MM.1S (cell line): Measurements from ENCODE around the gene TKTL2.

Experiments
- DNase-seq: peaks from one replicate; pipeline ENCODE4 v3.0.0-alpha.2; 2015
- H2AFZ ChIP-seq: fragments of 300-600 bp; sonication (generic); 2 replicates; pipeline ENCODE4 v1.6.0; 2016; ENCODE audit warnings: antibody characterized with exemption, low read length
- H3F3A ChIP-seq: fragments of 300-600 bp; sonication (generic); 2 replicates; pipeline ENCODE4 v1.6.1; 2016; ENCODE audit warnings: mild to moderate bottlenecking, antibody characterized with exemption, low read length, moderate library complexity, mixed read lengths; ENCODE audit not compliant: insufficient read depth
- H3K27ac ChIP-seq: fragments of 300-600 bp; sonication (generic); 2 replicates; pipeline ENCODE4 v1.5.1; 2016; ENCODE audit warnings: mild to moderate bottlenecking, low read length
- H3K27me3 ChIP-seq: fragments of 300-600 bp; sonication (generic); replicated peaks from 2 replicates; pipeline ENCODE4 v1.6.0; 2016; ENCODE audit warnings: low read length; ENCODE audit not compliant: insufficient read depth
- H3K36me3 ChIP-seq: fragments of 300-600 bp; sonication (generic); replicated peaks from 2 replicates; pipeline ENCODE4 v1.6.1; 2016; ENCODE audit warnings: mild to moderate bottlenecking, low read length, mixed read lengths; ENCODE audit not compliant: insufficient read depth
- H3K4me1 ChIP-seq: fragments of 300-600 bp; sonication (generic); 2 replicates; pipeline ENCODE4 v1.6.1; 2016; ENCODE audit warnings: low read length, mixed read lengths
- H3K4me2 ChIP-seq: fragments of 300-600 bp; sonication (generic); 2 replicates; pipeline ENCODE4 v1.6.0; 2016; ENCODE audit warnings: low read depth, low read length
- H3K4me3 ChIP-seq: fragments of 300-600 bp; sonication (generic); 2 replicates; pipeline ENCODE4 v1.5.1; 2016; ENCODE audit warnings: low read length, mixed read lengths
- H3K79me2 ChIP-seq: fragments of 300-600 bp; sonication (generic); 2 replicates; pipeline ENCODE4 v1.6.1; 2016; ENCODE audit warnings: mixed run types, low read length, mixed read lengths
- H3K9ac ChIP-seq: fragments of 300-600 bp; sonication (generic); 2 replicates; pipeline ENCODE4 v1.6.1; 2016; ENCODE audit warnings: low read length, mixed read lengths
- H3K9me2 ChIP-seq: fragments of 300-600 bp; sonication (generic); replicated peaks from 2 replicates; pipeline ENCODE4 v1.6.1; 2016; ENCODE audit warnings: mild to moderate bottlenecking, low read length, mixed read lengths; ENCODE audit not compliant: insufficient read depth
- H3K9me3 ChIP-seq: fragments of 300-600 bp; sonication (generic); replicated peaks from 2 replicates; pipeline ENCODE4 v1.6.1; 2016; ENCODE audit warnings: mild to moderate bottlenecking, low read length, mixed read lengths; ENCODE audit not compliant: insufficient read depth
- H4K20me1 ChIP-seq: fragments of 300-600 bp; sonication (generic); 2 replicates; pipeline ENCODE4 v1.6.1; 2016; ENCODE audit warnings: mild to moderate bottlenecking, low read length, moderate library complexity, mixed read lengths; ENCODE audit not compliant: insufficient read depth
- CTCF ChIP-seq: fragments of 300-600 bp; sonication (generic); IDR thresholded peaks from 2 replicates; pipeline ENCODE4 v1.5.1; 2016; ENCODE audit warnings: antibody characterized with exemption, low read length, mixed read lengths
- EZH2 ChIP-seq: fragments of 300-600 bp; sonication (generic); optimal IDR thresholded peaks from 2 replicates; pipeline ENCODE3; 2017; ENCODE audit warnings: low read depth, mild to moderate bottlenecking, antibody characterized with exemption, low read length, mixed read lengths
- EZH2phosphoT487 ChIP-seq: fragments of 300-600 bp; sonication (generic); IDR thresholded peaks from 2 replicates; pipeline ENCODE4 v1.6.1; 2018; ENCODE audit warnings: antibody characterized with exemption, low read length

The TKTL2 gene

GRCh38 chr4:163493643-163494359 is 20.2 kb upstream of the TKTL2 start:
- H3K9me2 ChIP-seq = no peaks in the 10 kb centered on the region
- TF ChIP-seq CTCF (no peak), EZH2 (no peak), EZH2phosphoT487 (no peak)
- no peaks in the 10 kb centered on the region for H3K9me3 ChIP-seq
- peak; percentile 48 for DNase-seq
- H3K36me3 ChIP-seq = no peaks in the 10 kb centered on the region
- H4K20me1 ChIP-seq = no peaks in the 10 kb centered on the region
- peak overlapping the region; percentile 92 for H3K27ac ChIP-seq
- H2AFZ ChIP-seq = peak overlapping the region; percentile 75; the same call in 1 of the 2 replicates
- 0 out of 2 replicates have a peak, but pooled peaks cover 11% of the 10 kb centered on the region for H3K4me1 ChIP-seq
- H3F3A ChIP-seq = peaks cover 23% of the 10 kb centered on the region
- H3K4me2 ChIP-seq = peak overlapping the region; percentile 51
- no peaks in the 10 kb centered on the region for H3K27me3 ChIP-seq
- H3K4me3 ChIP-seq = peak overlapping the region; percentile 80
- peak overlapping the region; percentile 95 for H3K9ac ChIP-seq
- peaks cover 39% of the 10 kb centered on the region for H3K79me2 ChIP-seq

- DNase-seq = peak; percentile 11
- Histone ChIP-seq H3K36me3 (no peaks in the 10 kb centered on the region), H3K4me3 (no peak overlapping the region), H3K79me2 (peaks cover 32% of the 10 kb centered on the region), H2AFZ (peak overlapping the region; percentile 3; the same call in 1 of the 2 replicates), H3K9me2 (no peaks in the 10 kb centered on the region), H3F3A (peaks cover 23% of the 10 kb centered on the region), H4K20me1 (no peaks in the 10 kb centered on the region), H3K9me3 (no peaks in the 10 kb centered on the region), H3K27ac (peak overlapping the region; percentile 92; the same call in 1 of the 2 replicates), H3K27me3 (no peaks in the 10 kb centered on the region), H3K4me1 (0 out of 2 replicates have a peak, but pooled peaks cover 11% of the 10 kb centered on the region), H3K9ac (no peak overlapping the region), H3K4me2 (peak overlapping the region; percentile 18; the same call in 1 of the 2 replicates)
- TF ChIP-seq EZH2phosphoT487 (no peak), EZH2 (no peak), CTCF (no peak)
Observed at GRCh38 chr4:163492951-163493504, 19.5 kb upstream of the TKTL2 start.

- Histone ChIP-seq H4K20me1 (no peaks in the 10 kb centered on the region), H3K4me1 (0 out of 2 replicates have a peak, but pooled peaks cover 7% of the 10 kb centered on the region), H3K4me2 (no peak overlapping the region), H3K27me3 (no peaks in the 10 kb centered on the region), H3F3A (peaks cover 14% of the 10 kb centered on the region), H3K9me2 (no peaks in the 10 kb centered on the region), H2AFZ (no peak overlapping the region), H3K9me3 (no peaks in the 10 kb centered on the region), H3K27ac (no peak overlapping the region), H3K9ac (no peak overlapping the region), H3K4me3 (no peak overlapping the region), H3K79me2 (peaks cover 1% of the 10 kb centered on the region), H3K36me3 (no peaks in the 10 kb centered on the region)
- no peak for TF ChIP-seq EZH2phosphoT487
- no peak for TF ChIP-seq EZH2
- TF ChIP-seq CTCF = no peak
- DNase-seq = no peak
Observed at GRCh38 chr4:163489929-163490328, 16.4 kb upstream of the TKTL2 start.
